Adipocyte (in vitro differentiated cells): ENCODE measurements around the gene DAPK1.
"Not testable (repeated sequence)": the region's sequence is repeated elsewhere in the genome, so short reads cannot be mapped to it uniquely, and the experiment has no call there.

Source experiments
- DNase-seq: peaks from one replicate; pipeline ENCODE4 v3.0.0-alpha.2; 2015; ENCODE audit warnings: low read depth
- H3K27me3 ChIP-seq: replicated peaks from 2 replicates; pipeline ENCODE4 v1.7.0; 2013; ENCODE audit warnings: mild to moderate bottlenecking, low read length, moderate library complexity; ENCODE audit not compliant: control insufficient read depth, insufficient read depth
- H3K36me3 ChIP-seq: 2 replicates; pipeline ENCODE4 v1.7.0; 2013; ENCODE audit warnings: low read length, mild to moderate bottlenecking, moderate library complexity; ENCODE audit not compliant: control insufficient read depth, insufficient read depth, severe bottlenecking
- H3K4me1 ChIP-seq: 2 replicates; pipeline ENCODE4 v1.7.0; 2013; ENCODE audit warnings: mild to moderate bottlenecking, low read length, moderate library complexity; ENCODE audit not compliant: control insufficient read depth, insufficient read depth
- H3K4me3 ChIP-seq: 2 replicates; pipeline ENCODE4 v1.7.0; 2013; ENCODE audit warnings: mild to moderate bottlenecking, low read length, moderate library complexity
- H3K9ac ChIP-seq: 2 replicates; pipeline ENCODE4 v1.7.0; 2013; ENCODE audit warnings: mild to moderate bottlenecking, low read length, moderate library complexity
- H3K9me3 ChIP-seq: 2 replicates; pipeline ENCODE4 v1.7.0; 2013; ENCODE audit warnings: mild to moderate bottlenecking, low read length, moderate library complexity; ENCODE audit not compliant: control insufficient read depth

The DAPK1 gene

GRCh38 chr9:87731321-87731720 is 233.7 kb downstream of the DAPK1 start:
- Histone ChIP-seq H3K9me3 (no peaks in the 10 kb centered on the region), H3K4me1 (peaks cover 45% of the 10 kb centered on the region), H3K4me3 (no peak overlapping the region), H3K27me3 (no peaks in the 10 kb centered on the region), H3K36me3 (peaks cover 49% of the 10 kb centered on the region), H3K9ac (no peak overlapping the region)
- DNase-seq = no peak

- no peak for DNase-seq
- Histone ChIP-seq H3K4me3 (no peak overlapping the region), H3K27me3 (no peaks in the 10 kb centered on the region), H3K4me1 (peaks cover 40% of the 10 kb centered on the region), H3K9me3 (no peaks in the 10 kb centered on the region), H3K36me3 (peaks cover 49% of the 10 kb centered on the region), H3K9ac (no peak overlapping the region)
Observed at GRCh38 chr9:87732344-87732743, 234.7 kb downstream of the DAPK1 start.

- DNase-seq = no peak
- Histone ChIP-seq H3K4me3 (no peak overlapping the region), H3K27me3 (no peaks in the 10 kb centered on the region), H3K36me3 (peaks cover 45% of the 10 kb centered on the region), H3K9me3 (no peaks in the 10 kb centered on the region), H3K9ac (no peak overlapping the region), H3K4me1 (peaks cover 36% of the 10 kb centered on the region)
Observed at GRCh38 chr9:87732756-87733155, 235.1 kb downstream of the DAPK1 start.

- no peak overlapping the region for H3K4me3 ChIP-seq
- H3K27me3 ChIP-seq = no peaks in the 10 kb centered on the region
- H3K9me3 ChIP-seq = no peaks in the 10 kb centered on the region
- no peak overlapping the region for H3K9ac ChIP-seq
- no peak for DNase-seq
- peaks cover 29% of the 10 kb centered on the region for H3K4me1 ChIP-seq
- H3K36me3 ChIP-seq = peaks cover 38% of the 10 kb centered on the region
Observed at GRCh38 chr9:87733273-87734052, 235.8 kb downstream of the DAPK1 start.

GRCh38 chr9:87734106-87734505 is 236.4 kb downstream of the DAPK1 start:
- Histone ChIP-seq H3K9me3 (no peaks in the 10 kb centered on the region), H3K4me1 (peaks cover 23% of the 10 kb centered on the region), H3K9ac (no peak overlapping the region), H3K4me3 (no peak overlapping the region), H3K36me3 (peaks cover 32% of the 10 kb centered on the region), H3K27me3 (no peaks in the 10 kb centered on the region)
- DNase-seq = no peak

- Histone ChIP-seq H3K4me3 (no peak overlapping the region), H3K36me3 (no peaks in the 10 kb centered on the region), H3K4me1 (no peaks in the 10 kb centered on the region), H3K9ac (no peak overlapping the region), H3K27me3 (no peaks in the 10 kb centered on the region), H3K9me3 (peaks cover 9% of the 10 kb centered on the region)
- no peak for DNase-seq
Observed at GRCh38 chr9:87739546-87739945, 241.9 kb downstream of the DAPK1 start.

- peaks cover 9% of the 10 kb centered on the region for H3K9me3 ChIP-seq
- H3K36me3 ChIP-seq = no peaks in the 10 kb centered on the region
- no peak overlapping the region for H3K4me3 ChIP-seq
- no peak overlapping the region for H3K9ac ChIP-seq
- H3K4me1 ChIP-seq = no peaks in the 10 kb centered on the region
- DNase-seq = no peak
- no peaks in the 10 kb centered on the region for H3K27me3 ChIP-seq
Observed at GRCh38 chr9:87740209-87740608, 242.5 kb downstream of the DAPK1 start.

GRCh38 chr9:87741326-87741725 is 243.7 kb downstream of the DAPK1 start:
- Histone ChIP-seq H3K9me3 (peaks cover 9% of the 10 kb centered on the region), H3K4me1 (no peaks in the 10 kb centered on the region), H3K9ac (no peak overlapping the region), H3K4me3 (no peak overlapping the region), H3K27me3 (no peaks in the 10 kb centered on the region), H3K36me3 (no peaks in the 10 kb centered on the region)
- no peak for DNase-seq

- DNase-seq = no peak
- no peaks in the 10 kb centered on the region for H3K4me1 ChIP-seq
- H3K36me3 ChIP-seq = no peaks in the 10 kb centered on the region
- H3K27me3 ChIP-seq = no peaks in the 10 kb centered on the region
- H3K9ac ChIP-seq = no peak overlapping the region
- H3K9me3 ChIP-seq = peaks cover 9% of the 10 kb centered on the region
- no peak overlapping the region for H3K4me3 ChIP-seq
Observed at GRCh38 chr9:87741891-87742290, 244.2 kb downstream of the DAPK1 start.

GRCh38 chr9:87742813-87743428 is 245.3 kb downstream of the DAPK1 start:
- Histone ChIP-seq H3K9me3 (peaks cover 9% of the 10 kb centered on the region), H3K27me3 (no peaks in the 10 kb centered on the region), H3K9ac (no peak overlapping the region), H3K4me1 (no peaks in the 10 kb centered on the region), H3K36me3 (no peaks in the 10 kb centered on the region), H3K4me3 (no peak overlapping the region)
- no peak for DNase-seq

GRCh38 chr9:87744247-87744646 is 246.6 kb downstream of the DAPK1 start:
- DNase-seq, H3K4me3 ChIP-seq, H3K9me3 ChIP-seq: not testable (repeated sequence)

More at GRCh38 chr9:87744247-87744646, 246.6 kb downstream of the DAPK1 start:
- H3K4me1 ChIP-seq, H3K27me3 ChIP-seq, H3K36me3 ChIP-seq, H3K9ac ChIP-seq: not testable (repeated sequence)
